NT2/D1 (cell line): Measurements from ENCODE around the gene AIRE.

ENCODE experiments used
- DNase-seq: peaks from one replicate; pipeline ENCODE4 v3.0.0-alpha.2; 2011; ENCODE audit warnings: low read depth, low spot score
- H3K27me3 ChIP-seq: 2 replicates; pipeline ENCODE4 v1.6.0; 2011; ENCODE audit warnings: mild to moderate bottlenecking; ENCODE audit not compliant: insufficient read length, insufficient read depth
- H3K36me3 ChIP-seq: 2 replicates; pipeline ENCODE4 v1.6.1; 2011; ENCODE audit warnings: mild to moderate bottlenecking, low read length, mixed read lengths; ENCODE audit not compliant: insufficient read depth, insufficient read length
- H3K4me1 ChIP-seq: 2 replicates; pipeline ENCODE4 v1.5.1; 2011; ENCODE audit not compliant: insufficient read depth, insufficient read length
- H3K4me3 ChIP-seq: 2 replicates; pipeline ENCODE4 v1.5.1; 2011; ENCODE audit warnings: low read depth; ENCODE audit not compliant: insufficient read length
- H3K9ac ChIP-seq: 2 replicates; pipeline ENCODE4 v1.6.0; 2011; ENCODE audit warnings: low read depth; ENCODE audit not compliant: insufficient read length
- H3K9me3 ChIP-seq: 2 replicates; pipeline ENCODE4 v1.5.1; 2011; ENCODE audit warnings: mild to moderate bottlenecking, low read length; ENCODE audit not compliant: insufficient read depth
- SUZ12 ChIP-seq: IDR thresholded peaks from 2 replicates; pipeline ENCODE4 v1.6.1; 2011; ENCODE audit not compliant: insufficient read length, insufficient read depth; ENCODE audit errors: extremely low read depth
- YY1 ChIP-seq: IDR thresholded peaks from 2 replicates; pipeline ENCODE4 v1.6.1; 2011; ENCODE audit not compliant: insufficient read length, insufficient read depth
- ZNF274 ChIP-seq: IDR thresholded peaks from 2 replicates; pipeline ENCODE4 v1.6.1; 2011; ENCODE audit warnings: mild to moderate bottlenecking, low read depth, low read length

The AIRE gene

DNA sequence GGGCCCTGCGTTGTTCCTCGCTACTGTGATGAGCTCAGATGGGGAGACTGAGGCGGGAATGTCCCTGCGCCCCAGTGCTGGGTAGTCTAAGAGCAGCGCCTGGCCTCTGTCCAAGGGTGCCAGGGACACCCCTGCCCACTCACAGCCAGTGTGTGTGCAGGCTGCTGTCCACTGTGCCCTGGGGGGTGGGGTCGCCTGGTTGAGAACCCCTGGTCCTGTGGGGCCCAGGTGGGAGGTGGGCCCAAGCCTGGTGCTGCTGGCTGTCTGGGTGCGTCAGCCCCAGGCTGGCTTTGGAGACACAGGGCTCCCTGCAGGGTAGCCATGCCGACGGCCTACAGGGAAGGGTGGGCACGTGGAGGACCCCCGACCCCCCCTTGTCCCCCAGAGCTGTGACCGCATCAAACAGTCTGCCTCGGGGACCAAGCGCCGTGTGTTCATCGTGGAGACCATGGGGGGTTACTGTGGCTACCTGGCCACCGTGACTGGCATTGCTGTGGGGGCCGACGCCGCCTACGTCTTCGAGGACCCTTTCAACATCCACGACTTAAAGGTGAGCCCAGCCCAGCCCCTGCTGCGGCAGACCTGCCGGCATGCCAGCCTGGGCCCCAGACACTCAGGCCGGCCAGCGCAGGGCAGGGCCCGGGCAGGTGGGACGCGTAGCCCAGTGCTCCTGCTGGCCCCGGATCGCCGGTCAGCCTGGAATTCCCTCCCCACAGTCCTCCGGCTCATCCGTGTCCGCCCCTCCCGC, 38.6 kb downstream of the AIRE start:
- H3K27me3 ChIP-seq: no peaks in the 10 kb centered on the region
- H3K36me3 ChIP-seq: peaks cover 94% of the 10 kb centered on the region
- H3K9me3 ChIP-seq: no peaks in the 10 kb centered on the region
- TF ChIP-seq SUZ12: no peak
- no peak for TF ChIP-seq ZNF274
- no peak for TF ChIP-seq YY1
- no peak for DNase-seq
- no peak overlapping the region for H3K9ac ChIP-seq
- H3K4me1 ChIP-seq: peaks cover 4% of the 10 kb centered on the region
- H3K4me3 ChIP-seq: no peak overlapping the region

DNA sequence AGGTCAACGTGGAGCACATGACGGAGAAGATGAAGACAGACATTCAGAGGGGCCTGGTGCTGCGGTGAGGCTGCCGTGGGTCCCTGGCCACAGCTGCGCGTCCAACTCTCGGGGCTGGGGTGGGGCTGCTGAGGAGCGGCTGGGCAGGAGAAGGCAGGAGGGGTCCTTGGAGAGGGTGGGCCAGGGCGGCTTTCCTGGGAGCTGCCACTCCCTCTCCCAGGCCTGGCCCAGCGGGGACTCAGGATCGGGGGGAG, 39.1 kb downstream of the AIRE start:
- H3K9ac ChIP-seq: no peak overlapping the region
- no peak for DNase-seq
- peaks cover 94% of the 10 kb centered on the region for H3K36me3 ChIP-seq
- peaks cover 4% of the 10 kb centered on the region for H3K4me1 ChIP-seq
- H3K27me3 ChIP-seq: no peaks in the 10 kb centered on the region
- no peak for TF ChIP-seq ZNF274
- TF ChIP-seq SUZ12: no peak
- TF ChIP-seq YY1: no peak
- no peaks in the 10 kb centered on the region for H3K9me3 ChIP-seq
- no peak overlapping the region for H3K4me3 ChIP-seq

DNA sequence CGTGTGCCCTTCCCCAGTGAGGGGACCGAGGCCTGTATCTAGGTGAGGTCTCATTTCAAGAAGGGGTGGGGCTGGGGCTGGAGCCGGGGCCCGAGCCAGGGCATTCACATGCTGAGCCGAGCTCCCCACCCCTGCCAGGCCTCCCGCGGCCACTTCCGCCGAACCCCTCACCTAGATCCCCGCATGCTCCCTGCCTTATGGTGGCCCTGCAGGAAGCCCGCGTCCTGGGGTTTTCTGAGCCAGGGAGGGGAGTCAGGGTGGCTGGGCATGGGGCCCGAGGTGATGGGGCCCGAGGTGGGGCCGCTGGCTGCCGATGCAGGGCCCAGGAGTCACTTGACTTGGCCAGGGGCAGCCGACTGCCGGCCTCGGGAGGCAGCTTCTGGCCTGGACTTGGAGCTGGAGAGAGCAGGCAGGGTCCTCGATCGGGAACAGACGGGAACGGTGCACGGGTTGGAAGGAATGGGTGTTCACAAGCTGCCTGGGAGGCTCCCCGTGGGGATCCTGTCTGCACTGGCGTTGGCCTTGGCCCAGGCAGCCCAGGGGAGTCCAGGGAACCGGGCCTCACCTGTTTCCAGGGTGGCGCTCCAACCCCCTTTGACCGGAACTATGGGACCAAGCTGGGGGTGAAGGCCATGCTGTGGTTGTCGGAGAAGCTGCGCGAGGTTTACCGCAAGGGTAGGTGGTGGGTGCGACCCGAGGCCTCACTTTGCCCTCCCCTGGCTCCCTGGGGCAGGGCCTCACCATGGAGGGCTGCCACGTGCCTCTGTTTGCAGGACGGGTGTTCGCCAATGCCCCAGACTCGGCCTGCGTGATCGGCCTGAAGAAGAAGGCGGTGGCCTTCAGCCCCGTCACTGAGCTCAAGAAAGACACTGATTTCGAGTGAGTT, 40.0 kb downstream of the AIRE start:
- H3K9me3 ChIP-seq: no peaks in the 10 kb centered on the region
- no peaks in the 10 kb centered on the region for H3K27me3 ChIP-seq
- H3K4me1 ChIP-seq: peaks cover 4% of the 10 kb centered on the region
- no peak for DNase-seq
- peaks cover 94% of the 10 kb centered on the region for H3K36me3 ChIP-seq
- TF ChIP-seq YY1: no peak
- no peak for TF ChIP-seq ZNF274
- TF ChIP-seq SUZ12: no peak
- H3K4me3 ChIP-seq: no peak overlapping the region
- no peak overlapping the region for H3K9ac ChIP-seq

DNA sequence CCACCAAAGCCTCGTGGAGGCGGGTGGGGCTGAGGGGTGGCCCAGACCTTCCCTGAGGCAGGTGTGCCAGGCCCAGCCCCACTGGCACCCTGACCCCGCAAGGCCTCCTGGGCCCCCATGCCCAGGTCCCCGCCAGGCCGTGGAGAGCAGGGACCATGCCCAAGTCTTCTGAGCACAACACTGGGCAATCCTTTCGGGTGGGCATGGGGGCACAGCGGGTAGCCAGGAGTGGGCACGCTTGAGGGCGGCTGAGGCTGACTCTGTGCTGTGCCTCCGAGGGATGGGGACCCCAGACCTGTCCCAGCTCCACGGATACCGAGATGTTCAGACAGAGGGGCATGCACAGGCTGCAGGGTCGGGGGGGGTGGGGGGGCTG, 40.6 kb downstream of the AIRE start:
- no peaks in the 10 kb centered on the region for H3K27me3 ChIP-seq
- TF ChIP-seq ZNF274: no peak
- TF ChIP-seq SUZ12: no peak
- no peak for TF ChIP-seq YY1
- no peak overlapping the region for H3K9ac ChIP-seq
- no peak overlapping the region for H3K4me3 ChIP-seq
- no peaks in the 10 kb centered on the region for H3K9me3 ChIP-seq
- H3K36me3 ChIP-seq: peaks cover 95% of the 10 kb centered on the region
- DNase-seq: no peak
- H3K4me1 ChIP-seq: peaks cover 4% of the 10 kb centered on the region

DNA sequence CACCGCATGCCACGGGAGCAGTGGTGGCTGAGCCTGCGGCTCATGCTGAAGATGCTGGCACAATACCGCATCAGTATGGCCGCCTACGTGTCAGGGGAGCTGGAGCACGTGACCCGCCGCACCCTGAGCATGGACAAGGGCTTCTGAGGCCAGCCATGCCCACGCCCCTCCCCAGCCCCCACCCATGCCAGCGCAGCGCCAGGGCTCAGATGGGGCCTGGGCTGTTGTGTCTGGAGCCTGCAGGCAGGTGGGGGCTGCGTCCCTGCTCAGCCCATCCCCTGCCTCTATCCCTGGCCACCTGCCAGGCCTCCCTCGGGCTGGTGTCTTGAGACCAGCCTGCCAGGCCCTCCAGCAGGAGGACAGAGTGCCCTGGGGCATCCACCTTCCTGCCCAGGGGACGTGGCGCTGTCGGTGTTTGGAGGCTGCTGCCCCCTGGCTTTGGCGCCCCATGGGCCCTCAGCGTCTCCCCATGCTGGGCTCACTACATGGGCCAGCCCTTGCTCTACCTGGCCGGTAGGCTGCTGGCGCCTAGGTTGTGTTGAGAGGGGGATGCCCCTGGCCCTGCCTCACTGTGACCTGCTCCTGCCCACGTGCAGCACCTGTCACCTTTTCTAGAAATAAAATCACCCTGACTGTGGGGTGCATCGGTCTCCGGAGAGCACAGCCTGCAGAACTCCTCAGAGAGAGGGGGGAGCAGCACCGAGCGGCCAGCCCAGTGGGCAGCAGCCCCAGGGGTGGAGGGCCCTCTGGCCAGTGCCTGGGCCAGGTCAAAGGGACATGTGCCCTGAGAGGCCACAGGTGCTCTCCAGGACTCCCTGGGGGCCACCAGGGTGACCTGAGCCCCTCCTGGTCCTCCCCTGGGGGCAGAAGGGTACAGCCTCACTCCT, 41.3 kb downstream of the AIRE start:
- Histone ChIP-seq H3K9me3 (no peaks in the 10 kb centered on the region), H3K9ac (no peak overlapping the region), H3K36me3 (peaks cover 96% of the 10 kb centered on the region), H3K4me1 (peaks cover 9% of the 10 kb centered on the region), H3K4me3 (no peak overlapping the region), H3K27me3 (no peaks in the 10 kb centered on the region)
- TF ChIP-seq ZNF274 (no peak), YY1 (no peak), SUZ12 (no peak)
- no peak for DNase-seq

DNA sequence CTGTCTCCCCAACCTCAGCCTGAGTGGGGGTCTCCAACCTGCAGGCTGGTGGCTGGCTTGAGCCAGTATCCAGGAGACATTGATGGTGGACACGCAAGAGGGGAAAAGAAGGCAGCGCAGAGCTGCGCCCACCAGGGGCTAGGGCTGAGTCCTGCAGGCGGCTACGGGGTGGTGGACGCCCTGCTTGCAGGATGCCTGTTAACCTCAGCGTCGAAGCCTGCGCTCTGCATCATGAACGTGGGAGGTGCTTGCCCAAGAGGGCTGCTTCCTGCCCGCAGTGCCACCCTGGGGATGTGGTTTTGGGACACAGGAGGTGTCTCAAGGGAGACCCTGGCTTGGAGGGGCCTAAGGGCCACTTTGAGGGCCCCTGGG, 41.9 kb downstream of the AIRE start:
- Histone ChIP-seq H3K27me3 (no peaks in the 10 kb centered on the region), H3K9ac (no peak overlapping the region), H3K36me3 (peaks cover 95% of the 10 kb centered on the region), H3K4me1 (peaks cover 5% of the 10 kb centered on the region), H3K4me3 (no peak overlapping the region), H3K9me3 (no peaks in the 10 kb centered on the region)
- DNase-seq: no peak
- TF ChIP-seq SUZ12 (no peak), ZNF274 (no peak), YY1 (no peak)

DNA sequence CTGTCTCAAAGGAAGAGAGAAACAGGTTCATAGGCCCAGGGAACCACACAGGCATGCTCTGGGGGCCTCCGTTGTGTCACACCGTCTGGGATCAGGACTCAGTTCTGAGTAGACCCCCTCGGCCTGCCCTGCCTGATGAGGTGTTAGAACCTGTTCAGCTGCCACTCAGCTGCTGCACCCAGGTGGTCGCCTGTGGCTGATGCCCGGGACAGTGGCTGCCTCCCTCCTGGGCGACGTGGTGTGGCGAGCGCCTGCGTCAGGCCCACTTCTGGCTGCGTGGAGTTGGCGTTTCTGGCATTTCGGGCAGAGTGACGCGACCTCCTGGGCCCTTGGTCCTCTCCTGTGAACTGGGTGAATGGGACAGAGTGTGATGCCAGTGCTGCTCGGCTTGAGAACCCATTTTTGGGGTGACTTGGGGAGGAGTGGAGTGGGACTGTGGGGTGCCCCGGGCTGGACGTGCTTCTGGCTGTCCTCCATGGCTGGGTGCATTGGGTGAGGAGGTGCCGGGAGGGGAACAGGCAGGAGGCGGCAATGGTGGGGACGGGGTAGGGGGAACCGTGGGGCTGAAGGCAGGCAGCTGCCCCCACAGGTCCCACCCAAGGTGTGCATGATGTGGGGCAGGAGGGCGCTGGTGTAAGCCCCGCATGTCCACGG, 42.7 kb downstream of the AIRE start:
- Histone ChIP-seq H3K27me3 (no peaks in the 10 kb centered on the region), H3K36me3 (peaks cover 93% of the 10 kb centered on the region), H3K4me1 (peaks cover 11% of the 10 kb centered on the region), H3K4me3 (no peak overlapping the region), H3K9ac (no peak overlapping the region), H3K9me3 (no peaks in the 10 kb centered on the region)
- TF ChIP-seq SUZ12 (no peak), YY1 (no peak), ZNF274 (no peak)
- no peak for DNase-seq
